H1 (cell line): ENCODE results near the gene OPCML. TPM values are rescaled to one million over a fixed set of nuclear protein-coding genes. Genes with fewer than 3 reads are reported as not detected.

Source experiments
- CHD7 ChIP-seq: fragments of 300-600 bp; sonication (generic); IDR thresholded peaks from 2 replicates; pipeline ENCODE4 v1.7.1; 2012; ENCODE audit warnings: low read length, moderate library complexity, mild to moderate bottlenecking, inconsistent platforms; ENCODE audit not compliant: insufficient replicate concordance
- polyA plus RNA-seq, 7 experiments: library from polyadenylated mRNA; depleted of rRNA in 3 of 7; stranded (reverse) in 5 of 7; unstranded in 2 of 7; fragments of >200 nt in 5 of 7; fragments of 200-250 nt in 2 of 7; gene quantifications; 1 replicate in 5 of 7; 2 replicates in 1 of 7; 4 replicates in 1 of 7; pipeline versions ENCODE4 v1.2.1 to v1.2.3, GENCODE V29; 2011 to 2013; ENCODE audit warnings: missing spikeins in 2 of 7, mixed read lengths in 2 of 7
- total RNA-seq: library from RNA; stranded (reverse); fragmentation: NEBNext Ultra II Directional; extraction: Animal tissue kit (Norgen Biotek cat#: 25700); gene quantifications from 2 replicates; pipeline ENCODE4 v1.2.1, GENCODE V29; 2021

Gene OPCML
- total and polyA plus RNA-seq, 2 of the 8 experiments (the other 6 are each of a cell fraction or from before 2014, with no cell fraction given) = 2.3 to 3.1 TPM

GRCh38 chr11:133149698-133150097 lies 382.6 kb downstream of the OPCML start (continued):
- no peak for TF ChIP-seq CHD7
